ENCODE measurements around the gene LRRC74B.
A peak's percentile ranks its signal among the peaks of the same experiment; 100 is the strongest.
"Not testable (repeated sequence)": the region's sequence is repeated elsewhere in the genome, so short reads cannot be mapped to it uniquely, and the experiment has no call there.

Gene LRRC74B

DNA sequence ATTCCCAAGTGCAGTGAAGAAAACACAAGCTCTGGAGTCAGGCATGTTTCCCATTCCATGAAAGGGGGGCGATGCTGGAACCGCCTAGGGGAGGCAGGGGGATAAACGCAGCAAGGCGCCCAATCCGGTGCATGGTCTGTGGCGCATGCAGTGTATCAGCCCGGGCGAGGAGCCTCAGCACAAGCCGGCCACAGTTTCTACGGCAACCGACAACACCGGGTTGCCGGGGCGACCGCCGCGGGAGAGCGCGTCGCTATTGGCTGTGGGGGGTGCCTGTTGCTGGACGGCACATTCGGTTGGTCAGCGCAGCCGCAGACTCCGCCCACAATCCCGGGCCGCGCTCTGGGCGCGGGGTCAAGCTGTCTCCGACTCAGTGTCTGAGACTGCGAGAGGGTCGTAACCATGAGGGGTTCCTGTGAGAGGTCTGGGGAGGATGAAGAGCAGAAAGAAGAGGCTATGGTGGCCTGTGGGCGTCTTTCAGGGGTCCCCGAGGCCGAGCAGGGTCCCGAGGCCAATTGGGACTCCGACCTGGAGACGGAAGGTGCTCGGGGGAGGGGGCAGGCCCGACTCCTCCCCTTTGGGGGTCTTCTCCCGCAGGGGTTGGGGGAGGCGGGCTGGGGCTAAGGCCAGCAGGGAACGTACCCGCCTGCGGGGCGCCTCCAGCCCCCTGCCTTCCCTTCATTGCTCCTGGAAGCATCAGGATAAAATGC is at the start of gene LRRC74B:
TSS of gene LRRC74B (plus strand) at position 362 of the 710 bp plus-strand sequence. CDS start at position 403, 41 bp downstream.
- peak; percentile 48 for DNase-seq (ENCODE audit: low read depth)

- no peak for DNase-seq (ENCODE audit: low read depth)
Measured at GRCh38 chr22:20996031-20996410, 49.7 kb upstream of the LRRC74B start.

DNA sequence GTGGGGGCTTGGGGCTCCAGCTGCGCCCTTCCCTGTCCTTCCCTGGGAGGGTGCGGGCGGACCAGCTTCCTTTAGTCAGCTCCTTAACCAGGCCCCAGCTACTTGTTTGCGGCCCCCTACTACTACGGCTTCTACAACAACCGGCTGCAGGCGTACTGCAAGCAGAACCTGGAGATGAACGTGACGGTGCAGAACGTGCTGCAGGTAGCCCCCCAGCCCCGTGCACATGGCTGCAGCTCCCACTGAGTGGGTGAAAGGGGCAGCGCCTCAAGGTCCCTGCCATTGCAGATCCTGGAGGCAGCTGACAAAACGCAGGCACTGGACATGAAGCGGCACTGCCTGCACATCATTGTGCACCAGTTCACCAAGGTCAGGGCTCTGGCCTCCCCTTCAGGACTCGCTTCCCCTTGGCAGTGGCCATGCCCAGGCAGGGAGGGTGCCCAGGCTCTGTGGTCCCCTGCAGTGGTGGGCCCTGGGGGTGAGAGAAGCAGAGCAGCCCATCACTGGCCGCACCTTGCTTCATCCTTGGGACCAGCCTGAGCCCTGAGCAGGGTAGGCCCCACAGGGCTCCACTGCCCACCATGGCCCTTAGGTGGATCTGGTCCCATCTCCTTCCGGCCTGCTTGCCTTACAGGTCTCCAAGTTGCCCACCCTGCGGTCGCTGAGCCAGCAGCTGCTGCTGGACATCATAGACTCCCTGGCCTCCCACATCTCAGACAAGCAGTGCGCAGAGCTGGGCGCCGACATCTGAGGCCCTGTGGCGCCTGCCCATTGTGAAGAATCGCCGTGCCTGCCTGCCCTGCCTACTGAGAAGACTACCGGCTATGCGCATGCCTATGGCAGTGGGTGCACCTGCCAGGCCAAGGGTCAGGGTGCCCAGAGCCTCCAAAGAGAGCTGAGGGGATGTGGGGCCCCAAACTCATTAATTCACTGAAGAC is 48.9 kb upstream of the LRRC74B start:
- no peak for DNase-seq (ENCODE audit: low read depth)

- no peak for DNase-seq (ENCODE audit: low read depth)
Measured at GRCh38 chr22:20997536-20998257, 48.0 kb upstream of the LRRC74B start.

DNA sequence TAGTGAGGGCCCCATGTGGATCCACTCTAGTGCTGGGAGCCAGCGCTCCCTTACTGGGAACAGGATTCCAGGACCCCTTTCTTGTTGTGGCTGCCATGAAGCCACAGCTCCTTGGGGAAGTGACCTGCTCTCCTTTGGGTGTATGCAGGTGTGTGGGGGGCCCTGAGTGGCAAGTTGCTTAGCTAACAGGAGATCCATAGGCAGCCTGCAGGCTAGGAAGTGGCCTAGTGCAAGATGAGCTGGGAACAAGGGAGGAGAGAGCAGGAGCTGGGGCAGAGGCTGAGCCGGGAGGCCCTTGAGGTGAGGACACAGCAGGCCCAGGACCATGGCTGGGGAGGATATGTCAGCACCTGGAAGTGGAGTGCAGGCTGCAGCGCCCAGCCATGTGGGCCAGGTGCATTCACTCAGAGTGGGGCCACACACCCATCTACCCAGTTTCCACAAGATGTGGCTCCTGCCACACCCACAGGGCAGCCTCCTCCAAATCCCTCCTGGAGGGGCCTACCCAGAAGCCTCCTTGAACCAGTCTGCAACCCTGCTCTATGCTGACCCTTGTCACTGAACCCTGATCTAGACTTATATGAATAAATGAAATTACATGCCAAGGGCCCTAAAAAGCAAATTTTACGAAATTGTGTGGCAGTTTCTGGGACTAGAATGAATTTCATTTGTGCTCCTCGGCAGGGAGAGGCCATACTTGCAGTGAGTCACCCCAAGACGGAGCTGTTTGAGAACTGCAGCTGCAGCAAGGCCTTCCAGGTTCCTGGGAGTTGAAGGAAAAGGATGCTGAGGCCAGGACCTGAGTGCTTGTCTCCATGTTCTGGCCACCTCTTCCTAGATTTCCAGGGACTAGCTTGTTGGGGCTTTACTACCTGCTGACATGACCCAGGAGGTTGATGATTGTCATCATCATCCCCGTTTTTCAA is 47.1 kb upstream of the LRRC74B start:
- no peak for DNase-seq (ENCODE audit: low read depth)

DNA sequence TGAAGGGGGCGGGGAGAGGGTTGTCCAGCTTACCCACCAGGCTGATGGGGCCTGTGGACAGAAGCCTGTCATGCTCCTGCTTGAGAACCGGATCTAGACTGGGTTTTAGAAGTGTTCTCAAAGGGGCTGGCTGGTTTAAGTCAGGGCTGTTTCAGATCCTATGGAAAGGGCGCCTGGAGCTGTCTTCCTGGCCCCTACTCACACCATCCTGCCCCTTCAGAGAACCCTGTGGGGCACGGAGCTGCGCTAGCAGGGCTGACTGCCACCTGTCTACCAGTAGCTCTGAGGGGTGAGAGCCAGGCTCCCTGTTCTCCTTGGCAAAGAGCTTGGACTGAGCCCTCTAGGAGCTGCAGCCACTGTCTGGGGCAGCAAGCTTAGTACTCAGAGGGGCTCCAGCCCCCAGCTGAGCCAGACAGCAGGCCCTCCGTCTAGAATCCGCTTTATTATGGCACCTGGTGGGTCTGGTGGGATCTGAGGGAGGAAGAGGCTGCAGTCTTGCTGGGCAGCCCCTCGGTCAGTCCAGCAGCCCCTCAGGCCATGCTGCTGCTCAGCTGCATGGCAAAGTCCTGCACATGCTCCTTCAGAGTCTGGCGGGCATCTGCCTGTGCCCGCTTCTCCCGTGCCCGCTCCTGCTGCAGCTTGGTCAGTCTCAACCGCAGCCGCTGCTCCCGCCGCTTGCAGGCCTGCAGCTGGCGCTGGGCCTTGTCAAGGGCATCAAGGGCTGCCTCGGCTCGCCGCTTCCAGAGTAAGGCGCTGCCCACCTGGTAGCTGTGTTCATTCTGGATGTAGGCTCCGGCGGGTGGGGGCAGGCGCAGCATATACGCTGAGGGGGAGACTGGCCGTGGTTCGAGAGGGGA is 46.2 kb upstream of the LRRC74B start:
- DNase-seq (ENCODE audit: low read depth), result no peak

DNA sequence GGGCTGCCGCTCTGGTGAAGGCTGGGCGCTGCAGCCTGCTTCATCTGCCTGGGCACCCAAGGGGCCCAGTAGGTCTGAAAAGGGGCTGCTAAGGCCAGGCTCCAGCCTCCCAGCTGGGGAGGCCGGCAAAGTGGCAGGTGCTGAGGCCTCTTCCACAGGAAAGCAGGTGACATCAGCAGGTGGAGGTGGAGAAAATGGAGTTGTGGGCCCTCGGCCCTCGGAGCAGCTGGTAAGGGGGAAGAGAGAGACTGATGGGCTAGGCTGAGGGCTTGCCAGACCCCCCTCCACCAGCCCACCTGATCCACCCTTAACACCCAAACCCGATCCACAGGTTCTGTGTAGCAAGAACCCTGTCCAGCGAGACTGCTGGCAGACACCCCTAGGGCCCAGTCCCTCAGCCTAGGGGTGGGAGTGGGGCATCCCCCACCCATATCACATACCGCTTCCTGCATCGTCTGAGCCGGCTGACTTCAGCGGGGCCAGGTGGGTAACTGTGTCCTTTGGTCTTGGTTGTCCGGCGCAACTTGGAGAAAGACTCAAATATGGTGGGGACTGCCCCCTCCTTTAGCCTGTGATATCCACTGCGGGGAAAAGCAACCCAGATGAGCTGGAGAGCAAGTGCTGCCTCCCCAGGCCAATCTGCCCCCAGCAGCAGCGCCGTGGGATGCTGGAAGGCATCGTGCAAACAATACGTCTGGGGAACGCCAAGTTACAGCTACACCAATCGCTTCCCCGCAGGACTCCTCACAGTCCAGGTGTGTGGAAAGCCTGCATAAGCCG is 45.3 kb upstream of the LRRC74B start:
- DNase-seq (ENCODE audit: low read depth), result no peak

GRCh38 chr22:21000987-21001600 is 44.7 kb upstream of the LRRC74B start:
- DNase-seq (ENCODE audit: low read depth), result no peak

- DNase-seq (ENCODE audit: low read depth), result peak; percentile 94
Measured at GRCh38 chr22:21001601-21002325, 44.0 kb upstream of the LRRC74B start, which contains the start of gene THAP7. Gene THAP7, minus strand, starts transcription at chr22:21002118. Its CDS starts 207 bp downstream, at chr22:21001911.

- no peak for DNase-seq (ENCODE audit: low read depth)
Measured at GRCh38 chr22:21003782-21004181, 42.0 kb upstream of the LRRC74B start.

GRCh38 chr22:21009208-21009607 is 36.5 kb upstream of the LRRC74B start:
- DNase-seq (ENCODE audit: low read depth), result not testable (repeated sequence)

DNA sequence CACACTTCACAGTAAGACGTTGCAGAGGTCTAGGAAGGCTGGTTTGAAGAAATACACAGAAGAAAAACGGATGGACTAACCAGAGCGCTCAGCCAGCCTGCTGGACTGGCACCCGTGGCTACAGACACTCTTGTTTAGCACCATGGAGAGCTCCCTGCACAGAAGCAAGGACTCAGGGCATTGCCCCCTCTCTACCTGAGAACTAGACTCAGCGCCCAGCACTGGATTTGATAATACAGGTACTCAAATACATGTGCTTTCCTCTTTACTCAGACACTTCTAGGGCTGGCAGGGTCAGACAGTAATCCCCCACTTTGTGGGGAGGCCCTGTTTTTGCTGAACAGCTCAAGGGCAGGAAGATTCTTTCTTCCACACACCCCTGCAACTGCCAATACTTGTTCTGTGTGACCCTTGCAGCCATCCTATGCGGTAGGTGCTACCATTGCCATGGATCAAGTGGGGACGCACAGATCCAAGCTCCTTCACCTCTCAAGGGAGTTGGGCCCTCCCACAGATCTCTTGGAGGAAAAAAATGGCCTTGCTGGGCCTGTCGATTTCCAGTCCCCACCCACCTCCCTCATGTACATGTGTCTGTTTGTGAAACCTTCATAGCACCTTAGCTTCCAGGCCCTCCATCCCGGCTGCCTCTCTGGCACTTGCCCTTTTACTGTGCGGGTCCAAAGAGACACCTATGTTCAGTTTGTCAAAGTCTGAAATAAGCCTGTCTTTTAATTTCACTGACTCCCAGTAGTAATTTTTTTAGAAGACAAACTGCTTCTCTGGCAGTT is 35.9 kb upstream of the LRRC74B start:
- no peak for DNase-seq (ENCODE audit: low read depth)

DNA sequence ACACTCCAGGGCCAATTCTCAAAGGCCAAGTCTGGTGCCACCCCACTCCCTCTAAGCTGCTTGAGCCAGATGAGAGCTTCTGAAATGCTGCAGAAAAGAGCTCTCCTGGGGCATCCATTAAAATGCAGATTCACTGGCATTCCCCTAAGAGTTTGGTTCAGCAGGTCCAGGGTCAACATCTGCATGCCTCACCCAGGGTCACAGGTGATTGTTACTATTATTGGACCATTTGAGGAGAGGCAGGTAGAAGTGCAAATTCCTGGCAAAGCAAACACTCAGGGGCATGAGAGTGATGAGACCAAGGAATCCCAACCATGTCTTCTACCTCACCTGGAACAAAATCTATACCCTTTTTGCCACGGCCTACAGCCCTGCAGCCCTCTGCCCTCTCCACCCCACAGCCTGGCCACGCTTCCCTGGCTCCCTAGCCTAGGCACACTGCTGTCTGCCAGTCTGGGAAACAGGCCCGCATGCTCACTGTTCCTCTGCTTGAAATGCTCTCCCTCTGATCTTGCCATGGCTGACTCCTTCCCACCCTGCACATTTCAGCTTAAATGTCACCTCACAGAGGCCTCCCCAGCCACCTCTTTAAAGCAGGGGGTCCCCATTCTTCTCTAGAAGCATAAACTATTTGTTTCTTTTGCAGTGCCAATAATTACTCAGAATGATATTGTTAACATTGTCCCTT is 35.2 kb upstream of the LRRC74B start:
- no peak for DNase-seq (ENCODE audit: low read depth)

DNA sequence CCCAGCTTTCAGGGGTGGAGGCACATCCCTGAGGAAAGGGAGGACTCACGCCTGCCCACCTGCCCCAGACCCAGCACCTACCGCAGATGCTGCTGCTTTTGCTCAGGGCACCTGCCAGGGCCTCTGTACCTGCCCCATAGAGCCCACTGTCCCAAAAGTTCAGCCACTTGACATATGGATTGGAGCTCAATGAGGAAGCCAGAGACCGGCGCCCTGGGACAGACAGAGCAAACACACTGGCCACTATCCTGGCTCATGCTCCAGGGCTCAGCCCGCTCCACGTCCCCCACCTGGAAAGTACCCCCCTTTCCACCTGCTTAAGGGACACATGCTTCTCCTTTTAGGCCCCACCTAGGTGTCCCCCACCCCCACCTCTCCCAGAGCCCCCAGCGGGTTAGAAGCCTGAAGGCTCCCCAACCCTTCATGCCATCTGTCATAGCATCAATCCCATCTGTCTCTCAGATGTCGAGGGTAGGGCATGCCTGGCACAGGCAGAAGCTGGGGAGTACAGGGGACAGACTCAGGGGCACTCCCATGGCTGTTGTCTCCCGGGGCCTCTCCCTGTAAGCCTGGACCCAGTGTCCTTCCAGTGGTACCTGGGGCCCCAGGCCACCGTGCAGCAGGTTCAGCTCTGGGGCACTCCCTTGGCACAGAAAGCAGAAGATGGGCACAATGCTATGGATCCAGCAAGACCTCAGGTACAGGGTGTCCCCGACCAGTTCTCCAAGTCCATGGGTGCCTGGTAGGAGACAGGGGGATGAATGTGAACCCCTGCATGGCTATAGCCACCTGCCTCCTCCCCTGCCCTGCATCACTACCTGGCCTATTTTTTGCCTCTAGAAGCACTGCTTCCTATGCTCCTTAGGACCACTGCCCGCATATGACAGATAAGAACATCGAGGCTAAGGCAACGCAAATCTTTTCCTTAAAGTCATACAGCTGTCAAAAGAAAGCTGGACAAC is 33.0 kb upstream of the LRRC74B start:
- no peak for DNase-seq (ENCODE audit: low read depth)

- DNase-seq (ENCODE audit: low read depth), result no peak
Measured at GRCh38 chr22:21013657-21014201, 32.0 kb upstream of the LRRC74B start.
